Left ventricle myocardium inferior (tissue), 1 donor: ENCODE measurements around the gene PHF19. TPM values are rescaled to one million over a fixed set of nuclear protein-coding genes. Genes with fewer than 3 reads are reported as not detected.

Experiments
- DNase-seq: peaks from one replicate; pipeline ENCODE4 v3.0.0-alpha.2; 2020
- H3K27ac ChIP-seq: fragments of 200-600 bp; replicated peaks from 2 replicates; pipeline ENCODE4 v1.8.0; 2021
- H3K27me3 ChIP-seq: fragments of 200-600 bp; 2 replicates; pipeline ENCODE4 v1.8.0; 2021; ENCODE audit warnings: low read depth
- H3K36me3 ChIP-seq: fragments of 200-600 bp; 2 replicates; pipeline ENCODE4 v1.8.0; 2021
- H3K4me1 ChIP-seq: fragments of 200-600 bp; 2 replicates; pipeline ENCODE4 v1.8.0; 2021
- H3K4me3 ChIP-seq: fragments of 200-600 bp; 2 replicates; pipeline ENCODE4 v1.8.0; 2021; ENCODE audit warnings: mild to moderate bottlenecking, moderate library complexity
- H3K9me3 ChIP-seq: fragments of 200-600 bp; replicated peaks from 2 replicates; pipeline ENCODE4 v1.8.0; 2021
- CTCF ChIP-seq: fragments of 200-600 bp; IDR thresholded peaks from 2 replicates; pipeline ENCODE4 v1.8.0; 2021; ENCODE audit warnings: antibody characterized with exemption, mild to moderate bottlenecking, borderline replicate concordance
- intact Hi-C: fragments of 100-400 bp; cut with micrococcal nuclease; formaldehyde crosslinking; loops from one replicate; pipeline ENCODE4 v1.11.0; 2022
- total RNA-seq: library from RNA; stranded (reverse); fragmentation: NEBNext Ultra II Directional; extraction: Animal tissue kit (Norgen Biotek cat#: 25700); gene quantifications from one replicate; pipeline ENCODE4 v1.2.1, GENCODE V29; 2021
- donor health status: DM: no; HTN: yes; CAD: no; lungs with severe emphysema.

The PHF19 gene
- total RNA-seq, 1 donor from 2014 or later: 13.0 TPM

GRCh38 chr9:120820095-120820494 is 56.9 kb downstream of the PHF19 start:
- no peaks in the 10 kb centered on the region for H3K4me1 ChIP-seq
- H3K36me3 ChIP-seq: peaks cover 87% of the 10 kb centered on the region
- no peak overlapping the region for H3K27ac ChIP-seq
- no peak for TF ChIP-seq CTCF
- DNase-seq: no peak
- H3K4me3 ChIP-seq: no peak overlapping the region
- H3K9me3 ChIP-seq: peaks cover 3% of the 10 kb centered on the region
- intact Hi-C loops: no loop called here
- no peaks in the 10 kb centered on the region for H3K27me3 ChIP-seq

GRCh38 chr9:120818595-120818994 is 58.4 kb downstream of the PHF19 start:
- Histone ChIP-seq H3K27ac (no peak overlapping the region), H3K4me3 (no peak overlapping the region), H3K27me3 (no peaks in the 10 kb centered on the region), H3K36me3 (peaks cover 72% of the 10 kb centered on the region), H3K4me1 (no peaks in the 10 kb centered on the region), H3K9me3 (no peaks in the 10 kb centered on the region)
- TF ChIP-seq CTCF: no peak
- intact Hi-C loops: no loop called here
- DNase-seq: no peak

DNA sequence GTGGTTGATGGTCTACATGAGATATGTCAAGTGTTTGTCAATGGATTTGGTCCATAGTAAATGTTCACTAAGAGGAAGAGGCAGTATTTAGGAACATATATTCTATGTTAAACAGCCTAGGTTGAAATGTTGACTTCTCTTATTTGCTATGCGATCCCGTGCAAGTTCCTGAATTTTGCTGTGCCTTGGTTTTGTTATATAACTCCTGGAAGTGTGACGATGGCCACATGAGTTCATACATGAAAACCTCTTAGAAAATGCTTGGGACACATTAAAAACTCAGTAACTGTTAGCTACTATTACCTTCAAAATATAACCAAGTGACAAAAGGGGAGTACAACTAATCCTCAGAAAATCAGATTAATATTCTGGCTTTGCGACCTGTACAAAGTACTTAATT is 61.9 kb downstream of the PHF19 start:
- peaks cover 43% of the 10 kb centered on the region for H3K36me3 ChIP-seq
- intact Hi-C loops: no loop called here

GRCh38 chr9:120808931-120809330 is 68.1 kb downstream of the PHF19 start:
- intact Hi-C loops: no loop called here
- no peak for TF ChIP-seq CTCF
- no peak for DNase-seq
- H3K27me3 ChIP-seq: no peaks in the 10 kb centered on the region
- H3K4me1 ChIP-seq: no peaks in the 10 kb centered on the region
- H3K4me3 ChIP-seq: no peak overlapping the region
- H3K36me3 ChIP-seq: peaks cover 17% of the 10 kb centered on the region
- no peak overlapping the region for H3K27ac ChIP-seq
- peaks cover 76% of the 10 kb centered on the region for H3K9me3 ChIP-seq

More for the DNA sequence above, 61.9 kb downstream of the PHF19 start:
- H3K9me3 ChIP-seq: peaks cover 17% of the 10 kb centered on the region
- no peaks in the 10 kb centered on the region for H3K27me3 ChIP-seq
- no peak for TF ChIP-seq CTCF
- no peak for DNase-seq
- no peaks in the 10 kb centered on the region for H3K4me1 ChIP-seq
- H3K4me3 ChIP-seq: no peak overlapping the region
- H3K27ac ChIP-seq: no peak overlapping the region

DNA sequence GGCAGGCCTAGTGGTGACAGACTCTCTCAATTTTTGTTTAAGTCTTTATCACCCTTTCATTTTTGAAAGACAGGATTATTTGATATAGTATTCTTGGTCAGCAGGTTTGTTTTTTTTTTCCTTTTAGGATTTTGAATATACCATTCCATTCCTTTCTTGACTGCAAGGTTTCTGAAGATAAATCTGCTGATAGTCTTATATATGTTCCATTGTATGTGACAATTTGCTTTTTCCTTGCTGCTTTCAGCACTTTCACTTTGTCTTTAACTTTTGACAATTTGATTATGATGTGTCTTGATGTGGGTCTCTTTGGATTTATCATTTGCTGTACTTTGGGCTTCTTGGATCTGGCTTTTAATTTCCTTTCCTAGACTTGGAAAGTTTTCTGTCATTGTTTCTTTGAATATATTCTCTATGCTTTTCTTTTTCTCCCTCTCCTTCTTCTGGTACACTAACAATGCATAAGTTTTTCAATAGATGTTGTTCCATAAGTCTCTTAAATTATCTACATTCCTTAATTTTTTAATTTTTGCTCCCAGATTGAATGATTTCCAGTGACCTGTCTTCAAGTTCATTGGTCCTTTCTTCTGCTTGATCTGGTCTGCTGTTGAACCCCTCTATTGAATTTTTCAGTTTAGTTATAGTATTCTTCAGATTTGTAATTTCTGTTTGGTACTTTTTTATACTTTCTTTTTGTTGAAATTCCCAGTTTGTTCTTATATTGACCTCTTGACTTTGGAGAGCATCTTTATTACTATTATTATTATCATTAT is 69.2 kb downstream of the PHF19 start:
- DNase-seq: no peak
- TF ChIP-seq CTCF: no peak
- Histone ChIP-seq H3K27me3 (no peaks in the 10 kb centered on the region), H3K36me3 (peaks cover 17% of the 10 kb centered on the region), H3K9me3 (peaks cover 76% of the 10 kb centered on the region), H3K27ac (no peak overlapping the region), H3K4me3 (no peak overlapping the region), H3K4me1 (no peaks in the 10 kb centered on the region)
- intact Hi-C loops: no loop called here

Other genes with a start within 250 kb of the PHF19 start
- 5.1 TPM for gene MEGF9, start 162.7 kb downstream of the PHF19 start, total RNA-seq
- gene FBXW2, start 83.8 kb downstream of the PHF19 start, total RNA-seq: 41.3 TPM
- 16.2 TPM for gene PSMD5, start 34.3 kb downstream of the PHF19 start, total RNA-seq
- 2.6 TPM for gene TRAF1, start 49.6 kb upstream of the PHF19 start, total RNA-seq
- gene C5, start 173.1 kb upstream of the PHF19 start, total RNA-seq: 0.63 TPM
- gene CNTRL, start 197.8 kb upstream of the PHF19 start, total RNA-seq: 3.4 TPM